ENCODE measurements around the gene SPINT4.
"Not testable (repeated sequence)": the region's sequence is repeated elsewhere in the genome, so short reads cannot be mapped to it uniquely, and the experiment has no call there.

SPINT4 gene

GRCh38 chr20:45722047-45722446 lies at the start of gene SPINT4:
Gene SPINT4, plus strand, starts transcription at chr20:45722347. Its CDS starts 21 bp downstream, at chr20:45722368.
- DNase-seq, result no peak

GRCh38 chr20:45672765-45673164 lies 49.4 kb upstream of the SPINT4 start:
- no peak for DNase-seq

- no peak for DNase-seq
These were observed 42.5 kb upstream of the SPINT4 start for GRCh38 chr20:45679650-45680049.

GRCh38 chr20:45685896-45686295 lies 36.3 kb upstream of the SPINT4 start:
- no peak for DNase-seq

GRCh38 chr20:45693346-45693745 lies 28.8 kb upstream of the SPINT4 start:
- not testable (repeated sequence) for DNase-seq

- no peak for DNase-seq
These were observed 26.7 kb upstream of the SPINT4 start for GRCh38 chr20:45695496-45695895.

GRCh38 chr20:45701104-45701503 lies 21.0 kb upstream of the SPINT4 start:
- DNase-seq, result no peak

GRCh38 chr20:45701873-45702272 lies 20.3 kb upstream of the SPINT4 start, which contains the start of gene WFDC13:
Gene WFDC13, plus strand, starts transcription at chr20:45702038. Its CDS starts 86 bp downstream, at chr20:45702124.
- DNase-seq, result peak; percentile 33

GRCh38 chr20:45704969-45705637 lies 17.0 kb upstream of the SPINT4 start, which contains the start of gene WFDC10B:
Gene WFDC10B, minus strand, starts transcription at chr20:45705019. Its CDS starts 19,027 bp downstream, at chr20:45685992.
- peak; percentile 60 for DNase-seq

- DNase-seq, result not testable (repeated sequence)
These were observed 5.9 kb upstream of the SPINT4 start for GRCh38 chr20:45716141-45716688.

GRCh38 chr20:45725134-45725533 lies 3.0 kb downstream of the SPINT4 start:
- DNase-seq, result no peak

- no peak for DNase-seq
These were observed 4.9 kb downstream of the SPINT4 start for GRCh38 chr20:45727044-45727443.

- no peak for DNase-seq
These were observed 10.1 kb downstream of the SPINT4 start for GRCh38 chr20:45732199-45732598.

GRCh38 chr20:45735552-45735951 lies 13.4 kb downstream of the SPINT4 start:
- DNase-seq, result no peak

GRCh38 chr20:45735988-45736387 lies 13.8 kb downstream of the SPINT4 start:
- DNase-seq, result no peak

- DNase-seq, result no peak
These were observed 20.4 kb downstream of the SPINT4 start for GRCh38 chr20:45742596-45742995.

- no peak for DNase-seq
These were observed 22.9 kb downstream of the SPINT4 start for GRCh38 chr20:45745015-45745414.

- no peak for DNase-seq
These were observed 29.6 kb downstream of the SPINT4 start for GRCh38 chr20:45751721-45752120.

GRCh38 chr20:45752746-45753145 lies 30.6 kb downstream of the SPINT4 start:
- DNase-seq, result no peak

GRCh38 chr20:45758096-45758495 lies 35.9 kb downstream of the SPINT4 start:
- no peak for DNase-seq

- DNase-seq, result not testable (repeated sequence)
These were observed 37.8 kb downstream of the SPINT4 start for GRCh38 chr20:45759921-45760320.

- DNase-seq, result not testable (repeated sequence)
These were observed 39.8 kb downstream of the SPINT4 start for GRCh38 chr20:45761966-45762365.

- DNase-seq, result not testable (repeated sequence)
These were observed 42.6 kb downstream of the SPINT4 start for GRCh38 chr20:45764618-45765282.

GRCh38 chr20:45765307-45765875 lies 43.2 kb downstream of the SPINT4 start:
- DNase-seq, result no peak

Data from NCI-H2029 (cell line).